Measurements from ENCODE around the gene RNU4-1. TPM values are rescaled to one million over a fixed set of nuclear protein-coding genes. Genes with fewer than 3 reads are reported as not detected.

Gene RNU4-1
- total and polyA plus RNA-seq, 2 donors from 2014 or later = 3,016 TPM; not detected in 1

DNA sequence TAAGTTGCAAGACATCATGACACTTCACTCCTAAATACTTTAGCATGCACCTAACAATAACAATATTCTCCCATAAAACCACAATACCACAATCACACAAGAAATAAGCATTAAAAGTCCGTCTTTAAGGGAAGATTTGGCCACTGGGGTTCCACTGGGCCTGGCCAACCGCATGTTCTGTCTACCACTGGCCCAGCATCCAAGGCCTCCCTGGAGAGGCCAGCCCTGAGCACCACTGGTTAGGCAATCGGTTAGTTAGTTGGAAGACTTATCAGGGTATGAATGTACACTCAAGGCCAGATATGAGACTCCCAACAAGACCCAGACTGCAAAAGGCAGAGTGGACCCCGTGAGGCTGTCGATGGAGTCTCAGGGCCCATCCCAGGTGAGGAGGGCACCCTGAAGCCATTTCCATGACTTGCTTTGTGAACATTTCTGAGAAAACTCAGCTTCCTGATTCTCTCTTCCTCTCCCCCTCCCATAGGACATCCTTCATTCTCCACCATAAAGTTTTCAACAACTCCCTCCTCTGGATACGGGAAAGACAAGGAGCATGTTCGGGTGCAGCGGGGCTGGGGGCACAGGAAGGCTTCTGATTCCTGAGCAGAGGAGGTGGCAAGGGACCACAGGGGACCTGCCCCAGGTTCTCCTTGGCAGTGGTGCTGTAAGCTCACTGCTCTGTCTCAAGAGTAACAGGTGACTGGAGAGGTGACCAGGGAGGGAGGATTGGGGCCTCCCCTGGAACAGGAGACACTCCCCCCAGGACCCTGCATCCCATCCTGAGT, 33.4 kb downstream of the RNU4-1 start:
- TF ChIP-seq, protein P1, sequence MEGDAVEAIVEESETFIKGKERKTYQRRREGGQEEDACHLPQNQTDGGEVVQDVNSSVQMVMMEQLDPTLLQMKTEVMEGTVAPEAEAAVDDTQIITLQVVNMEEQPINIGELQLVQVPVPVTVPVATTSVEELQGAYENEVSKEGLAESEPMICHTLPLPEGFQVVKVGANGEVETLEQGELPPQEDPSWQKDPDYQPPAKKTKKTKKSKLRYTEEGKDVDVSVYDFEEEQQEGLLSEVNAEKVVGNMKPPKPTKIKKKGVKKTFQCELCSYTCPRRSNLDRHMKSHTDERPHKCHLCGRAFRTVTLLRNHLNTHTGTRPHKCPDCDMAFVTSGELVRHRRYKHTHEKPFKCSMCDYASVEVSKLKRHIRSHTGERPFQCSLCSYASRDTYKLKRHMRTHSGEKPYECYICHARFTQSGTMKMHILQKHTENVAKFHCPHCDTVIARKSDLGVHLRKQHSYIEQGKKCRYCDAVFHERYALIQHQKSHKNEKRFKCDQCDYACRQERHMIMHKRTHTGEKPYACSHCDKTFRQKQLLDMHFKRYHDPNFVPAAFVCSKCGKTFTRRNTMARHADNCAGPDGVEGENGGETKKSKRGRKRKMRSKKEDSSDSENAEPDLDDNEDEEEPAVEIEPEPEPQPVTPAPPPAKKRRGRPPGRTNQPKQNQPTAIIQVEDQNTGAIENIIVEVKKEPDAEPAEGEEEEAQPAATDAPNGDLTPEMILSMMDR (IDR thresholded peaks at IDR 0.05; ENCODE audit: borderline replicate concordance, extremely low read depth, insufficient read depth) = no peak
- intact Hi-C loops (cut with DNase I) = loop anchor here (5.0 kb wide), 1 partner anchor 32 kb away; no protein-coding TSS in a partner anchor
- FAIRE-seq (no peak), DNase-seq (no peak)
- Histone ChIP-seq H3K27me3 (ENCODE audit: control insufficient read depth, insufficient read depth, low read length) (no peaks in the 10 kb centered on the region), H3K36me3 (ENCODE audit: control insufficient read depth in 2 of 3, insufficient read depth in 3 of 3, low read length in 3 of 3) (no peaks in the 10 kb centered on the region), H3K9me3 (ENCODE audit: control insufficient read depth in 2 of 3, insufficient read depth in 1 of 3, low read length in 3 of 3) (no peaks in the 10 kb centered on the region), H3K4me3 (ENCODE audit: low read length in 3 of 3) (no peak overlapping the region), H3K4me1 (ENCODE audit: control insufficient read depth in 2 of 3, insufficient read depth in 2 of 3, low read depth in 1 of 3, low read length in 3 of 3) (peaks cover 7 to 58% (median 54%) of the 10 kb centered on the region in 3 donors), H3K9ac (ENCODE audit: low read length in 3 of 3) (peak overlapping the region in 1 of 3 donors; percentile 42), H3K27ac (ENCODE audit: low read depth in 2 of 2, low read length in 2 of 2) (peak overlapping the region in 1 of 2 donors; percentile 33)

GRCh38 chr12:120258323-120258896, 34.6 kb downstream of the RNU4-1 start:
- Histone ChIP-seq H3K9me3 (ENCODE audit: control insufficient read depth in 2 of 3, insufficient read depth in 1 of 3, low read length in 3 of 3) (no peaks in the 10 kb centered on the region), H3K9ac (ENCODE audit: low read length in 3 of 3) (no peak overlapping the region), H3K27me3 (ENCODE audit: control insufficient read depth, insufficient read depth, low read length) (no peaks in the 10 kb centered on the region), H3K36me3 (ENCODE audit: control insufficient read depth in 2 of 3, insufficient read depth in 3 of 3, low read length in 3 of 3) (no peaks in the 10 kb centered on the region), H3K4me3 (ENCODE audit: low read length in 3 of 3) (no peak overlapping the region), H3K4me1 (ENCODE audit: control insufficient read depth in 2 of 3, insufficient read depth in 2 of 3, low read depth in 1 of 3, low read length in 3 of 3) (peaks cover 5 to 49% (median 43%) of the 10 kb centered on the region in 3 donors), H3K27ac (ENCODE audit: low read depth in 2 of 2, low read length in 2 of 2) (peak overlapping the region in 1 of 2 donors; percentile 41)
- intact Hi-C loops (cut with DNase I) = no loop called here
- TF ChIP-seq, protein P1 (IDR thresholded peaks at IDR 0.05; ENCODE audit: borderline replicate concordance, extremely low read depth, insufficient read depth) = no peak
- no peak for FAIRE-seq
- no peak for DNase-seq

DNA sequence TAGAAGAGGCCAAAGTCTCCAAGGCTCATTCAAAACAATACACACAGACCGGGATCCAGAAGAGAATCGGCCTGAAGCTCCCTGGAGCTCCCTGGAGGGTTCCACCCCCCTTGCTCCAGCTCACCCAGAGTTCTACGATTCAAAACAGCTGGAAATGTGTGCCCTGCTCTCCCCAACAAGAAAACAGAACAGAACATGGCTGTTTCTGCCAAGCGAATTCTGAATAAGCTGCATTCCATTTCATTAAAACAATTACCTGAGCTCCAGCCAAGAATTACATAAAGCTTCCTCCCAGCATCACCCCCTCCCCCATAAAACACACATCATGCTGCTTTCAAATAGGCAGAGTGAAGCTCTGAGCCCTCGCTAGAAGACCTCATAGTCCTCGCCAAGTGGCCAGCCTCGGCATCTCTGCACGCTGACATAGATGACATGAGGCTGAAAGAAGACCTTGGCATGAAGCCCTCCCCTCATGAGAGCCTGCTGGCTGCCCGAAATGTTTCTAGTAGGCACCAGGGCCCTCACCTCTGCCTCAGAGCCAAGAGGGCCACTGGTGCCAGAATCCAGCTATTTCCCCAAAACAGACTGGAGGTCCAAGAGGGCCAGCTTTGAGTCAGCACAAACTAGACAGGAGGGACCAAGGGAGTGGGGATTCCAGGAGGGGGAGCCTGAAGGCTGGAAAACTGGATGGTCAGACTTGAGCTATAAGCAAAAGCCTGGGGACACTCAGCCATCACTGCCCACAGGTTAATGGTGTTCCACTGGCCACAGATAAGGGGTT, 35.8 kb downstream of the RNU4-1 start:
- Histone ChIP-seq H3K4me3 (ENCODE audit: low read length in 3 of 3) (peak overlapping the region in 1 of 3 donors; percentile 17), H3K9ac (ENCODE audit: low read length in 3 of 3) (peak overlapping the region in 1 of 3 donors; percentile 51)

More for the DNA sequence above, 35.8 kb downstream of the RNU4-1 start:
- peaks cover 0 to 44% (median 34%) of the 10 kb centered on the region in 3 donors for H3K4me1 ChIP-seq (ENCODE audit: control insufficient read depth in 2 of 3, insufficient read depth in 2 of 3, low read depth in 1 of 3, low read length in 3 of 3)
- FAIRE-seq (no peak), DNase-seq (peak in 4 of 5 donors; percentile 36 to 93 (median 80))
- no peaks in the 10 kb centered on the region for H3K27me3 ChIP-seq (ENCODE audit: control insufficient read depth, insufficient read depth, low read length)
- peak overlapping the region; percentile 76 to 79 for H3K27ac ChIP-seq (ENCODE audit: low read depth in 2 of 2, low read length in 2 of 2)
- no peaks in the 10 kb centered on the region for H3K36me3 ChIP-seq (ENCODE audit: control insufficient read depth in 2 of 3, insufficient read depth in 3 of 3, low read length in 3 of 3)
- TF ChIP-seq, protein P1 (IDR thresholded peaks at IDR 0.05; ENCODE audit: borderline replicate concordance, extremely low read depth, insufficient read depth) = no peak
- no peaks in the 10 kb centered on the region for H3K9me3 ChIP-seq (ENCODE audit: control insufficient read depth in 2 of 3, insufficient read depth in 1 of 3, low read length in 3 of 3)
- intact Hi-C loops (cut with DNase I) = no loop called here

Measured in kidney (tissue), 14 donors.